H1 (cell line): Measurements from ENCODE around the gene CEP95. TPM values are rescaled to one million over a fixed set of nuclear protein-coding genes. Genes with fewer than 3 reads are reported as not detected.

ENCODE experiments used
- MAFK ChIP-seq: IDR thresholded peaks from 2 replicates; pipeline ENCODE4 v1.6.1; 2012; ENCODE audit warnings: low read depth, mild to moderate bottlenecking, improper control_type of control experiment, low read length
- SAP30 ChIP-seq: fragments of 300-600 bp; sonication (generic); IDR thresholded peaks from 2 replicates; pipeline ENCODE4 v1.7.1; 2012; ENCODE audit warnings: low read length, moderate library complexity, mild to moderate bottlenecking, inconsistent platforms; ENCODE audit not compliant: insufficient read depth, insufficient replicate concordance
- TAF1 ChIP-seq: IDR thresholded peaks from 2 replicates; pipeline ENCODE4 v1.6.1; 2011; ENCODE audit warnings: mild to moderate bottlenecking, low read depth, low read length
- polyA plus RNA-seq, 7 experiments: library from polyadenylated mRNA; depleted of rRNA in 3 of 7; stranded (reverse) in 5 of 7; unstranded in 2 of 7; fragments of >200 nt in 5 of 7; fragments of 200-250 nt in 2 of 7; gene quantifications; 1 replicate in 5 of 7; 2 replicates in 1 of 7; 4 replicates in 1 of 7; pipeline versions ENCODE4 v1.2.1 to v1.2.3, GENCODE V29; 2011 to 2013; ENCODE audit warnings: missing spikeins in 2 of 7, mixed read lengths in 2 of 7
- total RNA-seq: library from RNA; stranded (reverse); fragmentation: NEBNext Ultra II Directional; extraction: Animal tissue kit (Norgen Biotek cat#: 25700); gene quantifications from 2 replicates; pipeline ENCODE4 v1.2.1, GENCODE V29; 2021
- TF ChIP-seq, protein P1 (sequence below): IDR thresholded peaks from 2 replicates; pipeline ENCODE4 v1.6.1; 2012; ENCODE audit warnings: low read length, inconsistent platforms
- TF ChIP-seq, protein P2 (sequence below), 3 experiments: IDR thresholded peaks; 1 replicate in 2 of 3; 2 replicates in 1 of 3; pipeline versions ENCODE4 v1.5.1 to v1.6.1; 2011; ENCODE audit warnings: low read length in 3 of 3, mild to moderate bottlenecking in 3 of 3, inconsistent platforms in 2 of 3, low read depth in 1 of 3, moderate library complexity in 1 of 3; ENCODE audit not compliant: insufficient read depth in 1 of 3; ENCODE audit errors: control extremely low read depth in 1 of 3
- TF ChIP-seq, protein P3 (sequence below): IDR thresholded peaks from 2 replicates; pipeline ENCODE4 v1.6.1; 2011; ENCODE audit warnings: low read length, improper control_type of control experiment

Gene CEP95
- total and polyA plus RNA-seq, 2 of the 8 experiments (the other 6 are each of a cell fraction or from before 2014, with no cell fraction given) = 22.3 to 51.5 TPM

DNA sequence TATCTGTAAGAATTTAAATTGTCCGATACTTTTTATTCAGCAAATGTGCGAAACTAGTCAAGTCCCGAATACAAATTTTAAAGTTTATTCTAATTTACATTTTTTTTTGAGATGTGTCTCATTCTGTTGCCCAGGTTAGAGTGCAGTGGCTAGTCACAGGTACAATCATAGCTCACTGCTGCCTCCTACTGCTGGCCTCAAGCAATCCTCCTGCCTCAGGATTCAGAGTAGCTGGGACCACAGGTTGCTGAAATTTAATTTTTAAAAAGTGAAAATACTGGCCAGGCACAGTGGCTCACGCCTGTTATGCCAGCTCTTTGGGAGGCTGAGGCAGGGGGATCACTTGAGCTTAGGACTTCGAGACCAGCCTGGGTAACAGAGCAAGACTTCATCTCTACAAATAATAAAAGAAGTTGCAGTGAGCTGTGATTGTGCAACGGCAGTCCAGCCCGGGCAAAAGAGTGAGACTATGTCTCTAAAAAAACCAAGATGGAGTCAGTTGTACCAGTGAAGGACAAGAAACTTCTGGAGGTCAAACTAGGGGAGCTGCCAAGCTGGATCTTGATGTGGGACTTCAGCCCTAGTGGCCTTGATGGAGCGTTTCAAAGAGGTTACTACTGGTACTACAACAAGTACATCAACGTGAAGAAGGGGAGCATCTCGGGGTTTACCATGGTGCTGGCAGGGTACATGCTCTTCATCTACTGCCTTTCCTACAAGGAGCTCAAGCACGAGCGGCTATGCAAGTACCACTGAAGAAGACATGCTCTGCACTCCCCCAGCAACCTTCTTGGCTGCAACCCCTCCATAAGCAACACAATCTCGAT is 15.5 kb upstream of the CEP95 start (continued):
- TF ChIP-seq, protein P1, sequence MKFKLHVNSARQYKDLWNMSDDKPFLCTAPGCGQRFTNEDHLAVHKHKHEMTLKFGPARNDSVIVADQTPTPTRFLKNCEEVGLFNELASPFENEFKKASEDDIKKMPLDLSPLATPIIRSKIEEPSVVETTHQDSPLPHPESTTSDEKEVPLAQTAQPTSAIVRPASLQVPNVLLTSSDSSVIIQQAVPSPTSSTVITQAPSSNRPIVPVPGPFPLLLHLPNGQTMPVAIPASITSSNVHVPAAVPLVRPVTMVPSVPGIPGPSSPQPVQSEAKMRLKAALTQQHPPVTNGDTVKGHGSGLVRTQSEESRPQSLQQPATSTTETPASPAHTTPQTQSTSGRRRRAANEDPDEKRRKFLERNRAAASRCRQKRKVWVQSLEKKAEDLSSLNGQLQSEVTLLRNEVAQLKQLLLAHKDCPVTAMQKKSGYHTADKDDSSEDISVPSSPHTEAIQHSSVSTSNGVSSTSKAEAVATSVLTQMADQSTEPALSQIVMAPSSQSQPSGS = no peak
- TF ChIP-seq TAF1 = no peak
- TF ChIP-seq MAFK = no peak
- TF ChIP-seq SAP30 = no peak
- TF ChIP-seq, protein P2, sequence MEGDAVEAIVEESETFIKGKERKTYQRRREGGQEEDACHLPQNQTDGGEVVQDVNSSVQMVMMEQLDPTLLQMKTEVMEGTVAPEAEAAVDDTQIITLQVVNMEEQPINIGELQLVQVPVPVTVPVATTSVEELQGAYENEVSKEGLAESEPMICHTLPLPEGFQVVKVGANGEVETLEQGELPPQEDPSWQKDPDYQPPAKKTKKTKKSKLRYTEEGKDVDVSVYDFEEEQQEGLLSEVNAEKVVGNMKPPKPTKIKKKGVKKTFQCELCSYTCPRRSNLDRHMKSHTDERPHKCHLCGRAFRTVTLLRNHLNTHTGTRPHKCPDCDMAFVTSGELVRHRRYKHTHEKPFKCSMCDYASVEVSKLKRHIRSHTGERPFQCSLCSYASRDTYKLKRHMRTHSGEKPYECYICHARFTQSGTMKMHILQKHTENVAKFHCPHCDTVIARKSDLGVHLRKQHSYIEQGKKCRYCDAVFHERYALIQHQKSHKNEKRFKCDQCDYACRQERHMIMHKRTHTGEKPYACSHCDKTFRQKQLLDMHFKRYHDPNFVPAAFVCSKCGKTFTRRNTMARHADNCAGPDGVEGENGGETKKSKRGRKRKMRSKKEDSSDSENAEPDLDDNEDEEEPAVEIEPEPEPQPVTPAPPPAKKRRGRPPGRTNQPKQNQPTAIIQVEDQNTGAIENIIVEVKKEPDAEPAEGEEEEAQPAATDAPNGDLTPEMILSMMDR (IDR thresholded peaks at IDR 0.05; ENCODE audit: control extremely low read depth in 1 of 3, insufficient read depth in 1 of 3, low read depth in 1 of 3, low read length in 3 of 3) = peak; percentile 54 to 64 (median 60)
- TF ChIP-seq, protein P3, sequence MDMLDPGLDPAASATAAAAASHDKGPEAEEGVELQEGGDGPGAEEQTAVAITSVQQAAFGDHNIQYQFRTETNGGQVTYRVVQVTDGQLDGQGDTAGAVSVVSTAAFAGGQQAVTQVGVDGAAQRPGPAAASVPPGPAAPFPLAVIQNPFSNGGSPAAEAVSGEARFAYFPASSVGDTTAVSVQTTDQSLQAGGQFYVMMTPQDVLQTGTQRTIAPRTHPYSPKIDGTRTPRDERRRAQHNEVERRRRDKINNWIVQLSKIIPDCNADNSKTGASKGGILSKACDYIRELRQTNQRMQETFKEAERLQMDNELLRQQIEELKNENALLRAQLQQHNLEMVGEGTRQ = no peak
